Uterus (tissue), 4 donors: ENCODE results near the gene ZCRB1. TPM values are rescaled to one million over a fixed set of nuclear protein-coding genes. Genes with fewer than 3 reads are reported as not detected.

ENCODE experiments used
- DNase-seq, 2 donors: peaks; one replicate each; pipeline ENCODE4 v3.0.0-alpha.2; 2019 to 2020
- H3K27ac ChIP-seq, 2 donors: fragments of 200-600 bp; sonication (generic); 1 replicate in 1 of 2; 2 replicates in 1 of 2; pipeline ENCODE4 v1.5.1; 2016 to 2018
- H3K27me3 ChIP-seq, 2 donors: fragments of 200-600 bp; sonication (generic); one replicate each; pipeline ENCODE4 v1.5.1; 2018 to 2019; ENCODE audit warnings: control low read depth in 1 of 2
- H3K36me3 ChIP-seq, 2 donors: fragments of 200-600 bp; sonication (generic); one replicate each; pipeline ENCODE4 v1.5.1; 2019; ENCODE audit warnings: control low read depth in 1 of 2
- H3K4me1 ChIP-seq, 2 donors: fragments of 200-600 bp; sonication (generic); one replicate each; pipeline ENCODE4 v1.5.1; 2018 to 2019; ENCODE audit warnings: control low read depth in 1 of 2
- H3K4me3 ChIP-seq, 2 donors: fragments of 200-600 bp; sonication (generic); 1 replicate in 1 of 2; 2 replicates in 1 of 2; pipeline ENCODE4 v1.5.1; 2018 to 2019; ENCODE audit warnings: mild to moderate bottlenecking in 1 of 2
- H3K9me3 ChIP-seq, 2 donors: fragments of 200-600 bp; sonication (generic); one replicate each; pipeline ENCODE4 v1.5.1; 2019; ENCODE audit warnings: control low read depth in 1 of 2
- POLR2A ChIP-seq, 2 donors: fragments of 450-650 bp; IDR thresholded peaks; one replicate each; pipeline ENCODE4 v1.6.1; 2016; ENCODE audit warnings: antibody characterized with exemption in 2 of 2, mild to moderate bottlenecking in 1 of 2, moderate library complexity in 1 of 2
- intact Hi-C: fragments of 100-400 bp; cut with DNase I; formaldehyde crosslinking; loops from one replicate; pipeline ENCODE4 v1.15.1; 2023; ENCODE audit warnings: low total_unique reads
- total RNA-seq, 4 donors: library from RNA; depleted of rRNA in 3 of 4; stranded (reverse); fragments of >200 nt in 3 of 4; gene quantifications; one replicate each; pipeline versions ENCODE4 v1.1.0 to v1.2.4, GENCODE V29; 2014 to 2023
- TF ChIP-seq, protein P1 (sequence below), 4 experiments: fragments of 200-600 bp in 2 of 4; fragments of 450-650 bp in 2 of 4; sonication (generic) in 2 of 4; IDR thresholded peaks; one replicate each; pipeline ENCODE4 v1.5.1; 2016 to 2019; ENCODE audit warnings: antibody characterized with exemption in 4 of 4, mild to moderate bottlenecking in 2 of 4, moderate library complexity in 1 of 4
- donor health status: DM: yes; HTN: yes; CAD: no.

The ZCRB1 gene
- total RNA-seq, 4 donors from 2014 or later, result 19.8 to 44.1 (median 29.4) TPM

DNA sequence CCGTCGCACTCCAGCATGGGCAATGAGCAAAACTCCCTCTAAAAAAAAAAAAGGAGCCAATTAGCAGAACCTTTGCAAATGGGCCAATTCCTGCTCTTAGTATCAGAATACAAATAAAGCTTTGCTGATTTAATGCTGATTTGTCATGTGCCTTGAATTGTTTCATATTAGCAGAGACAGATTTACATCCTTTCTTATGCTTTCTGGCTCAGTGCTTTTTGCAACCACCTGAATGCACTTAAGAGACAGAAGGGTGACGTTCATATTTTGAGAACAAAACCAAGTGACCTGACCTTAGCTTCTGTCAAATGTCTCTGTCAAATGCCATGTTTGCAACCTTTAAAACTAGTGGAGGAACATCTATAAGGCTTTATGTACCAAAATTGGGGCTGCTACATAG, 44.0 kb downstream of the ZCRB1 start:
- Histone ChIP-seq H3K36me3 (no peaks in the 10 kb centered on the region), H3K9me3 (no peaks in the 10 kb centered on the region), H3K4me3 (no peak overlapping the region), H3K4me1 (no peaks in the 10 kb centered on the region), H3K27me3 (no peaks in the 10 kb centered on the region), H3K27ac (no peak overlapping the region)
- no peak for DNase-seq
- intact Hi-C loops, result no loop called here
- TF ChIP-seq, protein P1, sequence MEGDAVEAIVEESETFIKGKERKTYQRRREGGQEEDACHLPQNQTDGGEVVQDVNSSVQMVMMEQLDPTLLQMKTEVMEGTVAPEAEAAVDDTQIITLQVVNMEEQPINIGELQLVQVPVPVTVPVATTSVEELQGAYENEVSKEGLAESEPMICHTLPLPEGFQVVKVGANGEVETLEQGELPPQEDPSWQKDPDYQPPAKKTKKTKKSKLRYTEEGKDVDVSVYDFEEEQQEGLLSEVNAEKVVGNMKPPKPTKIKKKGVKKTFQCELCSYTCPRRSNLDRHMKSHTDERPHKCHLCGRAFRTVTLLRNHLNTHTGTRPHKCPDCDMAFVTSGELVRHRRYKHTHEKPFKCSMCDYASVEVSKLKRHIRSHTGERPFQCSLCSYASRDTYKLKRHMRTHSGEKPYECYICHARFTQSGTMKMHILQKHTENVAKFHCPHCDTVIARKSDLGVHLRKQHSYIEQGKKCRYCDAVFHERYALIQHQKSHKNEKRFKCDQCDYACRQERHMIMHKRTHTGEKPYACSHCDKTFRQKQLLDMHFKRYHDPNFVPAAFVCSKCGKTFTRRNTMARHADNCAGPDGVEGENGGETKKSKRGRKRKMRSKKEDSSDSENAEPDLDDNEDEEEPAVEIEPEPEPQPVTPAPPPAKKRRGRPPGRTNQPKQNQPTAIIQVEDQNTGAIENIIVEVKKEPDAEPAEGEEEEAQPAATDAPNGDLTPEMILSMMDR (IDR thresholded peaks at IDR 0.05), result no peak

GRCh38 chr12:42281278-42281677, 44.6 kb downstream of the ZCRB1 start:
- no peaks in the 10 kb centered on the region for H3K9me3 ChIP-seq

GRCh38 chr12:42278128-42278510, 47.8 kb downstream of the ZCRB1 start:
- Histone ChIP-seq H3K4me1 (no peaks in the 10 kb centered on the region), H3K27ac (no peak overlapping the region), H3K27me3 (no peaks in the 10 kb centered on the region), H3K36me3 (no peaks in the 10 kb centered on the region), H3K4me3 (no peak overlapping the region), H3K9me3 (no peaks in the 10 kb centered on the region)
- DNase-seq, result no peak
- intact Hi-C loops, result no loop called here
- TF ChIP-seq, protein P1 (IDR thresholded peaks at IDR 0.05), result no peak
- no peak for TF ChIP-seq POLR2A (IDR thresholded peaks at IDR 0.05)

More at GRCh38 chr12:42281278-42281677, 44.6 kb downstream of the ZCRB1 start:
- TF ChIP-seq, protein P1 (IDR thresholded peaks at IDR 0.05), result no peak
- TF ChIP-seq POLR2A (IDR thresholded peaks at IDR 0.05), result no peak
- no peak overlapping the region for H3K4me3 ChIP-seq
- intact Hi-C loops, result no loop called here
- DNase-seq, result no peak
- H3K27ac ChIP-seq, result no peak overlapping the region
- no peaks in the 10 kb centered on the region for H3K27me3 ChIP-seq
- H3K4me1 ChIP-seq, result no peaks in the 10 kb centered on the region
- no peaks in the 10 kb centered on the region for H3K36me3 ChIP-seq

DNA sequence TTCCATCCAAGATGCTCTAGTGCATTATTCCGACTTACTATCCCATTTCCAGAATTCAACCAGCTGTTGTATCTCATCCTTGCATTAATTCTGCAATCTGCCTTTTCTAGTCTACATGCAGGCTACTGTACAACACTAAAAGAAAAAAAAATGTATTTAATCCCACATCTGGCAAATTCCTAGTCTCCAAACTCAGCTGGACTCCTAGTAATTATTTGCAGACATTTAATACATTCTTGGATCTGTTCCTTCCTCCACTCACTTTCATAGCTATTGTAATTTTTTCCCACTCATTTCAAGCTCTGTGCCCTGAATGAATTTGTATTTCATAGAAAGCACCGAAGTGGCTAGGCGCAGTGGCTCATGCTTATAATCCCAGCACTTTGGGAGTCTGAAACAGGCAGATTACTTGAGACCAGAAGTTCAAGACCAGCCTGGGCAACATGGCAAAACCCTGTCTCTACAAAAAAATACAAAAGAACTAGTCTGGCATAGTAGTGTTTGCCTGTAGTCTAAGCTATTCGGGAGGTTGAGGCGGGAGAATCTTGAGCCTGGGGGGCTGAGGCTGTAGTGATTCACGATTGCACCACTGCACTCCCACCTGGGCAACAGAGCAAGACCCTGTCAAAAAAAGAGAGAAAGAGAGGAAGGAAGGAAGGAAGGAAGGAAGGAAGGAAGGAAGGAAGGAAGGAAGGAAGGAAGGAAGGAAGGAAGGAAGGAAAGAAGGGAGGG, 48.3 kb downstream of the ZCRB1 start:
- no peaks in the 10 kb centered on the region for H3K9me3 ChIP-seq
- H3K4me1 ChIP-seq, result no peaks in the 10 kb centered on the region
- TF ChIP-seq, protein P1 (IDR thresholded peaks at IDR 0.05), result no peak
- no peak for TF ChIP-seq POLR2A (IDR thresholded peaks at IDR 0.05)
- no peak overlapping the region for H3K27ac ChIP-seq
- no peaks in the 10 kb centered on the region for H3K36me3 ChIP-seq
- DNase-seq, result no peak
- intact Hi-C loops, result no loop called here
- no peaks in the 10 kb centered on the region for H3K27me3 ChIP-seq
- no peak overlapping the region for H3K4me3 ChIP-seq

DNA sequence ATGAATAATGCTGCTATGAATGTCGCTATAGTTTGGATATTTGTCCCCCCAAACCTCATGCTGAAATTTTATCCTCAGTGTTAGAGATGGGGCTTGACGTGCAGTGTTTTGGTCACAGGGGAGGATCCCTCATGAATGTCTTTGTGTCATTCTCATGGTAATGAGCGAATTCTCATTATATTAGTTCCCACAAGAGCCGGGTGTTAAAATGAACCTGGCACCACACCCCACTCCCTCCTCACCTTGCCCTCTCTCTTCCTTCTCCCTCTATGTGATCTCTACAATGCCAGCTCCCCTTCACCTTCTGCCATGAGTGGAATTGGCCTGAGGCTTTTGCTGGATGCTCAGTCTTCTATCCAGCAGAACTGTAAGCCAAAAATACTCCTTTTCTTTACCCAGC, 50.4 kb downstream of the ZCRB1 start:
- DNase-seq, result no peak
- H3K9me3 ChIP-seq, result no peaks in the 10 kb centered on the region
- intact Hi-C loops, result no loop called here
- H3K36me3 ChIP-seq, result no peaks in the 10 kb centered on the region
- no peaks in the 10 kb centered on the region for H3K27me3 ChIP-seq
- no peak overlapping the region for H3K4me3 ChIP-seq
- TF ChIP-seq POLR2A (IDR thresholded peaks at IDR 0.05), result no peak
- TF ChIP-seq, protein P1 (IDR thresholded peaks at IDR 0.05), result no peak
- no peak overlapping the region for H3K27ac ChIP-seq
- H3K4me1 ChIP-seq, result no peaks in the 10 kb centered on the region
